Hematopoietic multipotent progenitor cell treated with erythropoietin and hydrocortisone succinate and interleukin-3 and kit ligand, for 8 days (in vitro differentiated cells): ENCODE measurements around the gene EVI5L.

Experiments used
- DNase-seq: peaks from one replicate; pipeline ENCODE4 v3.0.0-alpha.2; 2015

The EVI5L gene

DNA sequence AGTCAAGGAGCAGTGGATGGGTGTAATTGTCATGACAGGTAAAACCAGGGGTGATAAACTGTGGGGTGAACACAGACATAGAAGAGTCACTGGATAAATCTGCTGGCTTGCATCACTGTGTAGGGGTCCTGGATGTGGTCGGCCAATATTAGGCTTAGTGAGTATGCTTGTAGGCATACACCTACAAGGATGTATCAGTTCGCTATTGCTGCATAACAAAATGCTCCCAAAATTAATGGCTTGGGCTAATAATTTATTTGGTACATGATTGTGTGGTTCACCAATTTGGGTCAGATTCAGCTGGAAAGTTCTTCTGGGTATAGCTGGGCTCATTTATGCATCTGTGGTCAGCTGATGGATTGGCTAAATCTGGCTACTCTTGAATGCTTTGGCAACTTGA, 11.2 kb upstream of the EVI5L start:
- no peak for DNase-seq

GRCh38 chr19:7819337-7819736, 10.7 kb upstream of the EVI5L start:
- no peak for DNase-seq

- DNase-seq = no peak
These were observed 9.4 kb upstream of the EVI5L start for GRCh38 chr19:7820588-7820987.

DNA sequence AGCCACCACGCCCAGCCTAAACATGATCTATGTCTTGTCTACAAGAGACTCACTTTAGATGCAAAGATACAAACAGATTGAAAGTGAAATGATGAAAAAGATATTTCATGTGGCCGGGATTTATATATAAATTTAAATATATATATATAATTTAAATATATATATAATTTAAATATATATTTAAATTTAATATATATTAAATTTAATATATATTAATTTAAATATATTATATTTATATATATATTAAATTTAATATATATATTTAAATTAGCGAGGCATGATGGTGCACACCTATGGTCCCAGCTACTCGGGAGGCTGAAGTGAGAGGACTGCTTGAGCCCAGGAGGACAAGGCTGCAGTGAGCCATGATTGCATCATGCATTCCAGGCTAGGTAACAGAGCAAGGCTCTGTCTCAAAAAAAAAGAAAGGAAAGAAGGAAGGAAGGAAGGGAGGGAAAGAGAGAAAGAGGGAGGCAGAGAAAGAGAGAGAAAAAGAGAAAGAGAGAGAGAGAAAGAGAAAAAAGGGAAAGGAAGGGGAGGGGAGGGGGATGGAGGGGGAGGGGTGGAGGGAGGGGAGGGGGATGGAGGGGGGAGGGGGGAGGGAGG, 7.0 kb upstream of the EVI5L start:
- no peak for DNase-seq

DNA sequence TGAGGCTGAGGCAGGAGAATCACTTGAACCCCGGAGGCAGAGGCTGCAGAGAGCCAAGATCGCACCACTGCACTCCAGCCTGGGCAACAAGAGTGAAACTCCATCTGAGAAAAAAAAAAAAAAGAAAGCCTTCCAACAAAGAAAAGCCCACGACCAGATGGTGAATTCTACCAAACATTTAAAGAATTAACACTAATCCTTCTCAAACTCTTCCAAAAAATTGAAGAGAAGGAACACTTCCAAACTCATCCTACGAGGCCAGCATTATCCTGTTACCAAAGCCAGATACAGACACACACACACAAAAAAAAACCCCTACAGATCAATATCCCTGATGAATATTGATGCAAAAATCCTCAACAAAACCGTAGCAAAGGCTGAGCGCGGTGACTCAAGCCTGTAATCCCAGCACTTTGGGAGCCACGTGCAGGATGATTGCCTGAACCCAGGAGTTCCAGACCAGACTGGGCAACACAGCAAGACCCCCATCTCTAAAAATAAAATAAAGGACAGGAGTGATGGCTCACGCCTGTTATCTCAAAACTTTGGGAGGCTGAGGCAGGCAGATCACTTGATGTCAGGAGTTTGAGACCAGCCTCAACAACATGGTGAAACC, 6.2 kb upstream of the EVI5L start:
- DNase-seq = no peak

- DNase-seq = no peak
These were observed 875 bp upstream of the EVI5L start for GRCh38 chr19:7829166-7829520.

GRCh38 chr19:7830272-7830771, 304 bp downstream of the EVI5L start:
- DNase-seq = no peak

DNA sequence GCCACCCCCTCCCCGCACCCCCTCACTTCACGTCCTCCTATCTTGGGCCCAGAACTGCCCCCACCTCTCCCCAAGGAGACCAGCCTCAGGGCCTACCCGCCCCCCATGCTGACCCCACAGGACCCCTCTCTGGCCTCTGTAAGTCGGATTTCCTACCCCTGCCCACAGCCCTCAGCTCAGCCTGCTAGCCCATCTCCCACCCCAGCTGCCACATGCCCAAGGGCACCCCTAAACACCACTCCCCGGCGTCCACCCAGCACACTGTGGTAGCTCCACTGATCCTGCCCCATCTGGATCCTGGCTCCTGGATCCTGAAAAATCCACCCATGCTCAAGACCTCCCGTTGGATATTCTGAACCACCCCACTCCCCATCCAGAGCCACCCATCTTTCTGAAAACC, 805 bp downstream of the EVI5L start:
- no peak for DNase-seq

GRCh38 chr19:7831452-7831851, 1.4 kb downstream of the EVI5L start:
- no peak for DNase-seq

DNA sequence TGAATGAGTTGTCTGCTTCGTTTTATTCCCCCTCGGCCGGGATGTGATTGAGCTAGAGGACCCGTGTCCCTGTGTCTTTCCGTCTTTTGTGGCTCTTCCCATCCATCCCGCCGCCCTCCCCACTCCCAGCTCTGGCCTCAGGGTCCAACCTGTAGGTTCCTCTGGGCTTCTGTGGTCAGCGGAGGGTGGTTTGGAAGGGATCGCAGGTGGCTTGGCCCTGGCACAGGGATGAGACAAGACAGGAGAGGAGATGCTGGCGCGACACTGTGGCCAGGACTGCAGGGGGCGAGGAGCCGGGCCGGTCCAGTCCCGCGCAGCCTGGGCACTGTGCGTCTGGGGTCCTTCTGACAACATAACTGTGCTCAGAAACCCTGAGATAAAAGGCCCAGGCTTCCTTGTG, 2.0 kb downstream of the EVI5L start:
- no peak for DNase-seq

- no peak for DNase-seq
These were observed 2.8 kb downstream of the EVI5L start for GRCh38 chr19:7832781-7833180.

DNA sequence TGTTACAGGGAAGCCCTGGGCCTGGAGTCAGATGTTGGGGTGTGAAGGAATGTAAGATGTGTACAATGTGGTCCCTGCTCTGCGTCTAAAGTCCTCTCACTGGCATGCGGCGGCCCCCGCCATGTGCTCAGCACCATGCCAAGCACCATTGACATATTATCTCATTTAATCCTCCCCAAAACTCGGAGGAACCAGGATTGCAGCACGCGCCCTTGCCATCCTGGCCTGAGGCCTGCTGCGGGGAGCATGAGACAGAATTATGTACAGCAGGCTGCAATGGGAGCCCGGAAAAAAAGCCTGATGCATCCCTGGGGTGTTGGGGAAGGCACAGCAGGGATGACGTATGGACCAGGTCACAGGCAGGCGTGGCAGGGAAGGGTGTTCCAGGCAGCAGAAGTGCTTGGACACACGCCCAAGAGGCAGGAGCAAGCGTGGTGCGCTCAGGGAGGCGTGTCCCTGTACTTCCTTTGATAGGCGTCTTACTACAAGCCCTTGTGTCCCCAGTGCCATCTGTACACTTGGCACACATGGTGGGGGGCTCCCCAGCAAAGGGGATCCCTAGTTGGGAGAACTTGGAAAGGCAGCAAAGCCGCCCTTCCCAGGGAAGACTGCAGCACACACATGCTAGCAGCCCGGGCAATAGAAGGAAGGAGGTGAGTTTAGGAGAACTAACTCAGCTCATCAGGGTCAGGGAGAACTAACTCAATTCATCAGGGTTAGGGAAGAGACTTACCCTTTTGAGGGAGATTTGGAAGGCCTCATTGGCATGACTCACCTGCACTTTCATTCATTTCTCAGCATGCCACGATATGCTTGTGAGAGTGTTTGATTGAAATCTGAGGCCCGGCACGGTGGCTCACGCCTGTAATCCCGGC, 3.4 kb downstream of the EVI5L start:
- DNase-seq = peak; percentile 81

DNA sequence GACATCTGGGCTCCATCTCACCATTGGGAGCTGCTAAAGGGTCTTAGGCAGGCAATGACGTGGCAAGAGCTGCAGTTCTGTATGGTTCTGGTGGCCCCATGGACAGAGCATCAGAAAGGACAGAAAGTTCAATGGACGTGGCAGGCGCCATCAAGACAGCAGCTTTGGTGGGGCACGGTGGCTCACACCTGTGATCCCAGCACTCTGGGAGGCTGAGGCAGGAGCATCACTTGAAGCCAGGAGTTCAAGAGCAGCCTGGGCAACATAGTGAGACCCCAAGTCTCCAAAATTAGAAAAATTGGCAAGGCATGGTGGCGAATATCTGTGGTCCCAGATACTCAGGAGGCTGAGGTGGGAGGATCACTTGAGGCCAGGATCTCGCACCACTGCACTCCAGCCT, 9.5 kb downstream of the EVI5L start:
- no peak for DNase-seq

- no peak for DNase-seq
These were observed 10.6 kb downstream of the EVI5L start for GRCh38 chr19:7840629-7841028.

- no peak for DNase-seq
These were observed 12.0 kb downstream of the EVI5L start for GRCh38 chr19:7841751-7842660.

GRCh38 chr19:7842661-7843294, 12.8 kb downstream of the EVI5L start:
- no peak for DNase-seq

- DNase-seq = no peak
These were observed 13.5 kb downstream of the EVI5L start for GRCh38 chr19:7843521-7843920.

DNA sequence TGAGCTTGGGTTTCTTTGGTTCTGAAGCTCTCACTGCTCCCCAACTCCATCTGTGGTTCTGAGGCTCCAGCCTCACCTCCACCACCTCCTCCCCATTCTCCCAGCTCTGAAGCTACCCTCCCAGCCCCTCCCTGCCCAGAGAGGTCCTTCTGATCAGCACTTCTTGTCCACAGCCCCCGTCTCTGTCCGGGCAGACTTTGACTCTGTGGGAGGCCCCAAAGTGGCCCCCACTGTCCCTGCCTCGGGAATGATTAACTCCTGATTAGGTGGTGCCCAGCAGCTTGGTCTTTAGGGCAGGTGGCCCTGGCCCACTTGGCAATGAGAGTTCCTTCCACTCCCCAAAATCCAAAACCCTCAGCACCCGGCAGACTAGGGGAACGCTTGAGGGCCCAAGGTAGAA, 14.4 kb downstream of the EVI5L start:
- no peak for DNase-seq

DNA sequence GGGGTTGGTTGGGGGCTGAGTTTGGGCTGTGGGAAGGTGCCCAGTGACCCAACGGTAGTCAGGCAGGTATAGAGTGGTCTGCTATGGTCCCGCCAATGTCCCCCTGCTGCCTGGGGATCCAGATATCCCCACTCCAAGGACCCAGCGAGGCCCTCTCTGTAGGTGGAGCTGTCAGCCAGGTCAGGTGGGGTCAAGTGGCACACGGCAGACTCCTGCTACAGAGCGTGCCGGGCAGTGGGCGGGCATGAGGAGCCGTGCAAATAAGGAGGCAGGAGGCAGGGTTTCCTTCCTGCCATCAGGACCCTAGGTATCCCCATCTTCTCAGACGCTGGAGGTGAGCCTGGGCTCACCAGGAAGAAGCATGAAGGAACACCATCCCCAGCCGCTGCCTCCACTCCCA, 14.9 kb downstream of the EVI5L start:
- no peak for DNase-seq

DNA sequence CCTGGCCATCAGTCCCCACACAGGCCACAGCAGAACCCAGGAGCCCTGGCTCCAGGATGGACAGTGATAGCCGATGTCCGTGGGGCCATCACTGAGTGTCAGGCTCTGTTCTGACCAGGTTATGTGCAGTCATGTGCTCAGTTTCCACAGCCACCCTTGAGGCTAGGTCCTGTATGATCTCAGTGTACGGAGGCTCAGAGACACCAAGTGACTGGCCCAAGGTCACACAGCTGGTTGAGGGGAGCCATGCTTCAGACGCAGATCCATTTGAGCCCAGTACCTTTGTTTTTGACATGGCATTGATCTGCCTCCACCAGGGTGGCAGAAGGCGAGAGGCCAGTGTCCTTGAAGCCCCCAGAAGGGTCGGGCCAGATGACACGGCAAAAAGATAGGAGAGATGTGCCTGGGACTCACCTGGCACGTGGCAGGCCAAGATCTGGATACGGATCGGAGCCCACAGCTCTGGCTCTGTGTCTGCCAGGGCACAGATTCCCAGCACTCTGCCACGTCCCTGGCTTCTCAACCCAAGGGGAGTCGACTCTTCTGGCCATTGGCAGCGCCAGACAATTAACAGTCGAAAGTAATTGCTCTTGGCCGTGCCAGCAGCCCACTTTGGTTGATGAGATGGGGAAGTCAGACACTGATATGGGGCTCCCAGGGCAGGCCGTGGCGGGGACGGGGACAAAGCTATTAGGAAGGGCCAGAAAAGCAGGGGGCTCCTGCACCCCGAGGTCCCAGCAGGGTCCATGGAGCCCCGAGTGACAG, 15.6 kb downstream of the EVI5L start:
- DNase-seq = no peak

DNA sequence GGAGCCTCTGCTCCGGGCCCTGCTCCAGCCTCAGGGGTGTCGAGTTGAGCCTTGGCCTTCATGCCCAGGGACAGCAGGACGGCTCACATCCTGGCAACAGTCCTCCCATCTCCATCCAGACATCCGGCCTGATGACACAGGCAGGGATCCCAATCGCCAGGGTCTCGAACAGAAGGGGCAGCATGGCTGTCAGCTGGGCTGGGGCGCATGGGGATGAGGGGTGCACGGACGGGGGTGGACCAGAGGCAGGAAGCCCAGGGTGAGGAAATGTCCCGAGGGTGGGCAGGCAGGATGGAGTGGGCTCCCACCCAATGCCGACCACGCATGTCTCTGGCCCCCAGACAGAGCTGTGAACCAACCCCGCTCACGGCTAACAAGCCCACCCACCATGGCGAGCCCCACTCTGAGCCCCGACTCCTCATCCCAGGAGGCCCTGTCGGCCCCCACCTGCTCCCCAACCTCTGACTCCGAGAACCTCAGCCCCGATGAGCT, 16.2 kb downstream of the EVI5L start:
- DNase-seq = no peak

DNA sequence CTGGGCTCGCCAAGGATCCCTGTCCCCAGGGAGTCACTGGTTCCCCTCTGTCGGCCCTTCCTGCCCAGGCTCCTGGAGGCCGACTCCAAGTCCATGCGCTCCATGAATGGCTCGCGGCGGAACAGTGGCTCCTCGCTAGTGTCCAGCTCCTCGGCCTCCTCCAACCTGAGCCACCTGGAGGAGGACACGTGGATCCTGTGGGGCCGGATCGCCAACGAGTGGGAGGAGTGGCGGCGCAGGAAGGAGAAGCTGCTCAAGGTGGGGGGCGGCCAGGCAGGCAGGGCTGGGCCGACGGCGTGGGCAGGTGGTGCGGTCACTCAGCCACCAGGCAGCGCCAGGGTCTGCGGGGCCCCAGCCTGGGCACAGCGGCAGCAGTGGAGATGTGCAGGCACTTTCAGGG, 17.6 kb downstream of the EVI5L start:
- DNase-seq = no peak
